ENCODE measurements around the gene RABEPK.

DNA sequence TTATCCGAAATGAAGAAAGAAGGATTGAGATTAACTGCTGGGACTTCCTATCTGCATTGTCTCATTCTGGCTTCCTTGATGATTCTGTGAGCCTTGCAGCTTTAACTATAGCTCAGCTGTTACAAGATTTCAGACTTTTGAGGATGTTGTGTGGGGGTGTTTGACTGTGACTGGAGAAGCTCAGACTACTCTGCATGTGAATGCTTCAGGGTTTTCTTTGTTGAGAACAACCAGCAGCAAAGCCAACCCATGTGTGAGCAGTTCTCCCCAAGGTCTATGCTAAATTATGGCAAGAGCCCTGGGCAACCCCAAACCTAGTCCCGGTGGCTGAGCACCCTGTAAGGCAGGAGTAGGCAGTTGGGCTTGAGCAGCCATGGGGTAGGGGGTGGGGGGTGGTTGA, 48.6 kb upstream of the RABEPK start:
- TF ChIP-seq, protein P1, sequence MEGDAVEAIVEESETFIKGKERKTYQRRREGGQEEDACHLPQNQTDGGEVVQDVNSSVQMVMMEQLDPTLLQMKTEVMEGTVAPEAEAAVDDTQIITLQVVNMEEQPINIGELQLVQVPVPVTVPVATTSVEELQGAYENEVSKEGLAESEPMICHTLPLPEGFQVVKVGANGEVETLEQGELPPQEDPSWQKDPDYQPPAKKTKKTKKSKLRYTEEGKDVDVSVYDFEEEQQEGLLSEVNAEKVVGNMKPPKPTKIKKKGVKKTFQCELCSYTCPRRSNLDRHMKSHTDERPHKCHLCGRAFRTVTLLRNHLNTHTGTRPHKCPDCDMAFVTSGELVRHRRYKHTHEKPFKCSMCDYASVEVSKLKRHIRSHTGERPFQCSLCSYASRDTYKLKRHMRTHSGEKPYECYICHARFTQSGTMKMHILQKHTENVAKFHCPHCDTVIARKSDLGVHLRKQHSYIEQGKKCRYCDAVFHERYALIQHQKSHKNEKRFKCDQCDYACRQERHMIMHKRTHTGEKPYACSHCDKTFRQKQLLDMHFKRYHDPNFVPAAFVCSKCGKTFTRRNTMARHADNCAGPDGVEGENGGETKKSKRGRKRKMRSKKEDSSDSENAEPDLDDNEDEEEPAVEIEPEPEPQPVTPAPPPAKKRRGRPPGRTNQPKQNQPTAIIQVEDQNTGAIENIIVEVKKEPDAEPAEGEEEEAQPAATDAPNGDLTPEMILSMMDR (IDR thresholded peaks at IDR 0.05 in 2 of 3, conservative IDR thresholded peaks at IDR 0.05 in 1 of 3; ENCODE audit: control insufficient read depth in 2 of 3, extremely low read depth in 1 of 3, insufficient read depth in 1 of 3, low read depth in 3 of 3, low read length in 3 of 3), result no peak
- TF ChIP-seq CBFB (IDR thresholded peaks at IDR 0.05; ENCODE audit: low read depth) (no peak), ZNF207 (IDR thresholded peaks at IDR 0.05; ENCODE audit: borderline replicate concordance) (no peak), NFYB (IDR thresholded peaks at IDR 0.05; ENCODE audit: insufficient read depth, low read depth, low read length) (no peak), SMC3 (IDR thresholded peaks at IDR 0.05; ENCODE audit: borderline replicate concordance, low read length) (no peak), POLR2A (IDR thresholded peaks at IDR 0.05; ENCODE audit: low read depth, low read length) (no peak), JUND (IDR thresholded peaks at IDR 0.05; ENCODE audit: low read depth, low read length) (no peak), SREBF1 (IDR thresholded peaks at IDR 0.05; ENCODE audit: low read length) (no peak), CREB1 (IDR thresholded peaks at IDR 0.05; ENCODE audit: low read depth) (no peak), ZZZ3 (IDR thresholded peaks at IDR 0.05; ENCODE audit: control insufficient read depth, insufficient read length, low read depth) (no peak), NBN (IDR thresholded peaks at IDR 0.05) (no peak)
- TF ChIP-seq, protein P2, sequence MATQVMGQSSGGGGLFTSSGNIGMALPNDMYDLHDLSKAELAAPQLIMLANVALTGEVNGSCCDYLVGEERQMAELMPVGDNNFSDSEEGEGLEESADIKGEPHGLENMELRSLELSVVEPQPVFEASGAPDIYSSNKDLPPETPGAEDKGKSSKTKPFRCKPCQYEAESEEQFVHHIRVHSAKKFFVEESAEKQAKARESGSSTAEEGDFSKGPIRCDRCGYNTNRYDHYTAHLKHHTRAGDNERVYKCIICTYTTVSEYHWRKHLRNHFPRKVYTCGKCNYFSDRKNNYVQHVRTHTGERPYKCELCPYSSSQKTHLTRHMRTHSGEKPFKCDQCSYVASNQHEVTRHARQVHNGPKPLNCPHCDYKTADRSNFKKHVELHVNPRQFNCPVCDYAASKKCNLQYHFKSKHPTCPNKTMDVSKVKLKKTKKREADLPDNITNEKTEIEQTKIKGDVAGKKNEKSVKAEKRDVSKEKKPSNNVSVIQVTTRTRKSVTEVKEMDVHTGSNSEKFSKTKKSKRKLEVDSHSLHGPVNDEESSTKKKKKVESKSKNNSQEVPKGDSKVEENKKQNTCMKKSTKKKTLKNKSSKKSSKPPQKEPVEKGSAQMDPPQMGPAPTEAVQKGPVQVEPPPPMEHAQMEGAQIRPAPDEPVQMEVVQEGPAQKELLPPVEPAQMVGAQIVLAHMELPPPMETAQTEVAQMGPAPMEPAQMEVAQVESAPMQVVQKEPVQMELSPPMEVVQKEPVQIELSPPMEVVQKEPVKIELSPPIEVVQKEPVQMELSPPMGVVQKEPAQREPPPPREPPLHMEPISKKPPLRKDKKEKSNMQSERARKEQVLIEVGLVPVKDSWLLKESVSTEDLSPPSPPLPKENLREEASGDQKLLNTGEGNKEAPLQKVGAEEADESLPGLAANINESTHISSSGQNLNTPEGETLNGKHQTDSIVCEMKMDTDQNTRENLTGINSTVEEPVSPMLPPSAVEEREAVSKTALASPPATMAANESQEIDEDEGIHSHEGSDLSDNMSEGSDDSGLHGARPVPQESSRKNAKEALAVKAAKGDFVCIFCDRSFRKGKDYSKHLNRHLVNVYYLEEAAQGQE (IDR thresholded peaks at IDR 0.05; ENCODE audit: low read depth, low read length), result no peak
